Measurements from ENCODE around the gene FRMPD2.
"Not testable (repeated sequence)": the region's sequence is repeated elsewhere in the genome, so short reads cannot be mapped to it uniquely, and the experiment has no call there.

FRMPD2 gene

DNA sequence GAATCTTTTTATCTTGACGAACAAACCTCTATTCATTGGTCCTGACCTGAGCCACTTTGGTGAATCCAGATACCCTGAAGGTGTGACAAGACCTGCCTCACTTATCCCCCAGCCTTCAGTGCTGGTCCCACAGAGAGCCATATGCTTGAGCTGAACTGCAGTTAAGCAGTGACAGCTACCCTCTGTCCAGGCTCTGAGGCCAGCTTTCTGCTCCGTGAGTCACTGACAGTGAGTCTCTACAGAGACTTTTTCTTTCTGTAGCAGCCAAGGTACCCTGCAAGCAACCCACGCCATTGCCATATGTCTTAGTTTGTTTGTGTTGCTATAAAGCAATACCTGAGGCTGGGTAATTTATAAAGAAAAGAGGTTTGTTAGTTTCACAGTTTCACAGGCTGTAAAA, 133.5 kb downstream of the FRMPD2 start:
- in situ Hi-C loops (cut with MboI; ENCODE audit: low sequenced_read_pairs): not testable (repeated sequence)

GRCh38 chr10:48139953-48140850, 134.3 kb downstream of the FRMPD2 start:
- in situ Hi-C loops (cut with MboI; ENCODE audit: low sequenced_read_pairs): not testable (repeated sequence)

- in situ Hi-C loops (cut with MboI; ENCODE audit: low sequenced_read_pairs): not testable (repeated sequence)
Observed at GRCh38 chr10:48128954-48129353, 145.5 kb downstream of the FRMPD2 start.

DNA sequence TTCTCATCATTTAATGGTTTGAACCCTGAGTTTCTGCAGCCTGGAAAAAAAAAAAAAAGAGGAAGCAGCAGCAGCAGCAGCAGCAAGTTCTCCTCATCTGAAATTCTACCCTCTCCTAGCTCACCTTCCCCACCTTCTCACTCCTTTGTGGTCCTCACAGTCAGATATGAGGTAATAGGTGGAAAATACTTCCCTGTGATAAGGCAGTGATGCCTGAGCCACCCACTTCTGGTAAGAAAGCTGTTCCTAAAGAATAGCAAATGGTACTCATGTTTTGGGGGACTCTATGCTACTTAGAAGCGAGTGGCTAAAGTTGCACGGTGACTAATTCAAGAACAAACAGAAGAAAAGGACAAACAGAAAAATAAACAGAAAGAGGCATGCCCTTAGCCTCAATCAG, 148.2 kb downstream of the FRMPD2 start:
- in situ Hi-C loops (cut with MboI; ENCODE audit: low sequenced_read_pairs): not testable (repeated sequence)

GRCh38 chr10:48125631-48126030, 148.9 kb downstream of the FRMPD2 start:
- in situ Hi-C loops (cut with MboI; ENCODE audit: low sequenced_read_pairs): not testable (repeated sequence)

- in situ Hi-C loops (cut with MboI; ENCODE audit: low sequenced_read_pairs): not testable (repeated sequence)
Observed at GRCh38 chr10:48122618-48123017, 151.9 kb downstream of the FRMPD2 start.

DNA sequence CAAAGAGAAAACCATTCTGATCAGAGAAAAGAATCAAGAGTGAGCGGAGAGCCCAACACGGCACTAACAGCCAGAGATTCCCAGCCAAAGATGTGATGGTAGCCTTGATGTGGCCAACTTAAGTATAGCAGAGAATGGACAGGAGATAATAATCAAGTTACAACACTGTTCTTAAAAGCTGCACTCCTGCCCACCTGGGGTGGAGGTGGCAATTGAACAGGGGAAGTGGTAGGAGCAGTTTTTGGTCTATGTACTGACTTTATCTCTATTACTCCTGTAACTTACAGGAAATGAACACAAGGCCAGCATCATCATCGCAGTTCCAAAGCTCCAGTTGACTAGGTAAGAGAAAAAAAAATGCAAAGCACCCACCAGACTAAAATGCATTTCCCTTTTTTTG, 164.2 kb downstream of the FRMPD2 start:
- in situ Hi-C loops (cut with MboI; ENCODE audit: low sequenced_read_pairs): not testable (repeated sequence)

All from hTERT RPE-1 (cell line).